Upper lobe of left lung (tissue), 4 donors: ENCODE measurements around the gene OR2T2.

Experiments
- CTCF ChIP-seq, 6 experiments: fragments of 450-650 bp in 4 of 6; fragments of 200-600 bp in 2 of 6; sonication (generic) in 2 of 6; IDR thresholded peaks; one replicate each; pipeline ENCODE4 v1.5.1; 2016 to 2019; ENCODE audit warnings: antibody characterized with exemption in 6 of 6
- EP300 ChIP-seq, 4 donors: sonication (generic); formaldehyde crosslinking; IDR thresholded peaks; one replicate each; pipeline ENCODE4 v1.5.1; 2017; ENCODE audit warnings: antibody characterized with exemption in 4 of 4, control low read depth in 2 of 4
- POLR2A ChIP-seq, 4 donors: fragments of 450-650 bp; IDR thresholded peaks; one replicate each; pipeline ENCODE4 v1.5.1; 2016 to 2017; ENCODE audit warnings: antibody characterized with exemption in 4 of 4, mild to moderate bottlenecking in 2 of 4
- POLR2AphosphoS5 ChIP-seq, 2 donors: sonication (generic); formaldehyde crosslinking; IDR thresholded peaks; one replicate each; pipeline ENCODE4 v1.5.1; 2017; ENCODE audit warnings: antibody characterized with exemption in 2 of 2

- TF ChIP-seq POLR2AphosphoS5 (IDR thresholded peaks at IDR 0.05) (no peak), CTCF (IDR thresholded peaks at IDR 0.05) (no peak), EP300 (IDR thresholded peaks at IDR 0.05) (no peak), POLR2A (IDR thresholded peaks at IDR 0.05) (no peak)
Observed at GRCh38 chr1:248417854-248418253, 27.6 kb upstream of the OR2T2 start.
